ENCODE results near the gene UBE2Q1.

UBE2Q1 gene

GRCh38 chr1:154501423-154502065 is 56.9 kb downstream of the UBE2Q1 start:
- DNase-seq, result no peak

- DNase-seq, result no peak
These were observed 57.9 kb downstream of the UBE2Q1 start for GRCh38 chr1:154500533-154500932.

GRCh38 chr1:154499446-154499845 is 59.0 kb downstream of the UBE2Q1 start:
- DNase-seq, result no peak

All from stimulated activated CD4-positive, alpha-beta T cell treated with anti-CD3 and anti-CD28 coated beads, Interleukin-1b, Interleukin-23, amount 100 ng/mL, for 48 hours (primary cell).